Breast epithelium (tissue), 3 donors: ENCODE measurements around the gene SLC2A13.

Experiments
- POLR2A ChIP-seq: fragments of 450-650 bp; IDR thresholded peaks from one replicate; pipeline ENCODE4 v1.6.1; 2016; ENCODE audit warnings: antibody characterized with exemption, mild to moderate bottlenecking, moderate library complexity
- POLR2AphosphoS5 ChIP-seq, 3 donors: sonication (generic); formaldehyde crosslinking; IDR thresholded peaks; one replicate each; pipeline ENCODE4 v1.6.1; 2017; ENCODE audit warnings: antibody characterized with exemption in 3 of 3
- TF ChIP-seq, protein P1 (sequence below), 3 donors: fragments of 450-650 bp; IDR thresholded peaks; one replicate each; pipeline ENCODE4 v1.5.1; 2016 to 2017; ENCODE audit warnings: antibody characterized with exemption in 3 of 3, mild to moderate bottlenecking in 3 of 3, moderate library complexity in 3 of 3

DNA sequence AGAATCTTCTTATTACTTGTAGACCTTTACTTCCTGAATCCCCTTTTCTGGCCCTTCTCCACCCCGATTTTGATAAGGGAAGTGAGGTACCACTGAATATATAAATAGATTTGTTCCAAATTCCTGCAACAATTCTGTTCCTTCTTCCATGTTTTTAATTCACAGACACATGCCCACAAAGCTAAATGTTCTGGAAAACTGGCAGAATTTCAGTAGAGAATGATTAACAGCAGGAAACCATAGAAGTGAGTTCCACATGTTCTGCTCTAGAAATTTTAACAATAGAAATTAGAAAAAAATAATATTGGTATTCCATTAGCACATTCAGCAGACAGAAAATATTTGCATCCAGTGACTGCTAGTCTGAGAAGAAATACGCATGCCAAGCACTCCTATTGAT lies 139.6 kb downstream of the SLC2A13 start:
- TF ChIP-seq POLR2AphosphoS5 (IDR thresholded peaks at IDR 0.05) (no peak), POLR2A (no peak)
- TF ChIP-seq, protein P1, sequence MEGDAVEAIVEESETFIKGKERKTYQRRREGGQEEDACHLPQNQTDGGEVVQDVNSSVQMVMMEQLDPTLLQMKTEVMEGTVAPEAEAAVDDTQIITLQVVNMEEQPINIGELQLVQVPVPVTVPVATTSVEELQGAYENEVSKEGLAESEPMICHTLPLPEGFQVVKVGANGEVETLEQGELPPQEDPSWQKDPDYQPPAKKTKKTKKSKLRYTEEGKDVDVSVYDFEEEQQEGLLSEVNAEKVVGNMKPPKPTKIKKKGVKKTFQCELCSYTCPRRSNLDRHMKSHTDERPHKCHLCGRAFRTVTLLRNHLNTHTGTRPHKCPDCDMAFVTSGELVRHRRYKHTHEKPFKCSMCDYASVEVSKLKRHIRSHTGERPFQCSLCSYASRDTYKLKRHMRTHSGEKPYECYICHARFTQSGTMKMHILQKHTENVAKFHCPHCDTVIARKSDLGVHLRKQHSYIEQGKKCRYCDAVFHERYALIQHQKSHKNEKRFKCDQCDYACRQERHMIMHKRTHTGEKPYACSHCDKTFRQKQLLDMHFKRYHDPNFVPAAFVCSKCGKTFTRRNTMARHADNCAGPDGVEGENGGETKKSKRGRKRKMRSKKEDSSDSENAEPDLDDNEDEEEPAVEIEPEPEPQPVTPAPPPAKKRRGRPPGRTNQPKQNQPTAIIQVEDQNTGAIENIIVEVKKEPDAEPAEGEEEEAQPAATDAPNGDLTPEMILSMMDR (IDR thresholded peaks at IDR 0.05): no peak
